RKO (cell line): ENCODE results near the gene IRF1.
A peak's percentile ranks its signal among the peaks of the same experiment; 100 is the strongest.

Experiments
- DNase-seq: peaks from one replicate; pipeline ENCODE4 v3.0.0-alpha.2; 2016; ENCODE audit warnings: low spot score

The IRF1 gene

GRCh38 chr5:132500931-132501628 lies 10.5 kb upstream of the IRF1 start:
- no peak for DNase-seq

GRCh38 chr5:132500244-132500930 lies 9.8 kb upstream of the IRF1 start:
- DNase-seq, result no peak

- DNase-seq, result no peak
Measured at GRCh38 chr5:132499440-132500243, 9.1 kb upstream of the IRF1 start.

GRCh38 chr5:132498686-132499271 lies 8.2 kb upstream of the IRF1 start:
- DNase-seq, result no peak

- no peak for DNase-seq
Measured at GRCh38 chr5:132498152-132498551, 7.6 kb upstream of the IRF1 start.

- peak; percentile 86 for DNase-seq
Measured at GRCh38 chr5:132497488-132497997, 7.0 kb upstream of the IRF1 start.

- peak; percentile 84 for DNase-seq
Measured at GRCh38 chr5:132496631-132497487, 6.3 kb upstream of the IRF1 start.

GRCh38 chr5:132496191-132496630 lies 5.6 kb upstream of the IRF1 start:
- DNase-seq, result peak; percentile 87

GRCh38 chr5:132495667-132496190 lies 5.2 kb upstream of the IRF1 start:
- DNase-seq, result peak; percentile 75

- no peak for DNase-seq
Measured at GRCh38 chr5:132493821-132494220, 3.2 kb upstream of the IRF1 start.

- DNase-seq, result no peak
Measured at GRCh38 chr5:132493241-132493640, 2.7 kb upstream of the IRF1 start.

- DNase-seq, result no peak
Measured at GRCh38 chr5:132492386-132493125, 2.0 kb upstream of the IRF1 start.

- DNase-seq, result no peak
Measured at GRCh38 chr5:132491368-132492364, 1.1 kb upstream of the IRF1 start.

- peak; percentile 50 for DNase-seq
Measured at GRCh38 chr5:132489871-132490483, 596 bp downstream of the IRF1 start.

GRCh38 chr5:132489051-132489770 lies 1.4 kb downstream of the IRF1 start:
- DNase-seq, result no peak

GRCh38 chr5:132488590-132488989 lies 2.0 kb downstream of the IRF1 start:
- DNase-seq, result no peak

- no peak for DNase-seq
Measured at GRCh38 chr5:132487841-132488555, 2.6 kb downstream of the IRF1 start.
